SU-DHL-6 (cell line): ENCODE data around the gene NRSN2.

Experiments used
- H2AFZ ChIP-seq: fragments of 200-600 bp; sonication (generic); 2 replicates; pipeline ENCODE4 v1.6.1; 2014; ENCODE audit warnings: low read depth, mild to moderate bottlenecking, moderate library complexity, mixed read lengths, antibody characterized with exemption, low read length; ENCODE audit not compliant: severe bottlenecking
- H3F3A ChIP-seq: fragments of 200-600 bp; shearing (Covaris generic); 2 replicates; pipeline ENCODE4 v1.6.0; 2016; ENCODE audit warnings: antibody characterized with exemption, mild to moderate bottlenecking; ENCODE audit not compliant: insufficient read depth
- H3K27ac ChIP-seq: fragments of 200-600 bp; sonication (generic); 2 replicates; pipeline ENCODE4 v1.5.1; 2016; ENCODE audit warnings: low read depth, mild to moderate bottlenecking, low read length, moderate library complexity, mixed read lengths
- H3K27me3 ChIP-seq: fragments of 200-600 bp; sonication (generic), shearing (Covaris generic); 2 replicates; pipeline ENCODE4 v1.6.0; 2014; ENCODE audit warnings: mild to moderate bottlenecking, low read length
- H3K36me3 ChIP-seq: fragments of 200-600 bp; sonication (generic); 2 replicates; pipeline ENCODE4 v1.6.1; 2014; ENCODE audit warnings: mild to moderate bottlenecking, low read length, mixed read lengths
- H3K4me2 ChIP-seq: fragments of 300-600, 200-600 bp; shearing (Covaris generic), sonication (generic); 2 replicates; pipeline ENCODE4 v1.6.0; 2014; ENCODE audit warnings: low read length, low read depth, mild to moderate bottlenecking; ENCODE audit not compliant: poor library complexity, severe bottlenecking
- H3K4me3 ChIP-seq: fragments of 200-600 bp; sonication (generic); 2 replicates; pipeline ENCODE4 v1.5.1; 2014; ENCODE audit warnings: antibody characterized with exemption, low read length, mild to moderate bottlenecking, mixed read lengths; ENCODE audit not compliant: insufficient read depth, poor library complexity, severe bottlenecking
- H3K79me2 ChIP-seq: fragments of 200-600 bp; sonication (generic); 2 replicates; pipeline ENCODE4 v1.6.1; 2014; ENCODE audit warnings: mild to moderate bottlenecking, low read length, moderate library complexity; ENCODE audit not compliant: insufficient read depth
- H3K9ac ChIP-seq: fragments of 200-600 bp; sonication (generic); 2 replicates; pipeline ENCODE4 v1.7.0; 2014; ENCODE audit warnings: mild to moderate bottlenecking, low read length
- H3K9me2 ChIP-seq: fragments of 200-600 bp; sonication (generic); replicated peaks from 2 replicates; pipeline ENCODE4 v1.6.1; 2014; ENCODE audit warnings: low read length; ENCODE audit not compliant: insufficient read depth
- H3K9me3 ChIP-seq: fragments of 200-600 bp; sonication (generic); 2 replicates; pipeline ENCODE4 v1.6.1; 2014; ENCODE audit warnings: low read length, mixed read lengths; ENCODE audit not compliant: insufficient read depth
- H4K20me1 ChIP-seq: fragments of 200-600 bp; sonication (generic); 2 replicates; pipeline ENCODE4 v1.6.1; 2014; ENCODE audit warnings: low read depth, mild to moderate bottlenecking, antibody characterized with exemption, low read length, moderate library complexity, mixed read lengths
- CTCF ChIP-seq: fragments of 200-600 bp; sonication (generic); IDR thresholded peaks from one replicate; pipeline ENCODE4 v1.5.1; 2017; ENCODE audit warnings: antibody characterized with exemption, mild to moderate bottlenecking, low read length, moderate library complexity; ENCODE audit not compliant: insufficient read depth, poor library complexity, severe bottlenecking
- EZH2phosphoT487 ChIP-seq: fragments of 200-600 bp; sonication (generic), shearing (Covaris generic); conservative IDR thresholded peaks from 2 replicates; pipeline ENCODE4 v1.6.1; 2018; ENCODE audit warnings: mild to moderate bottlenecking, antibody characterized with exemption, low read length, moderate library complexity, mixed read lengths

Gene NRSN2

DNA sequence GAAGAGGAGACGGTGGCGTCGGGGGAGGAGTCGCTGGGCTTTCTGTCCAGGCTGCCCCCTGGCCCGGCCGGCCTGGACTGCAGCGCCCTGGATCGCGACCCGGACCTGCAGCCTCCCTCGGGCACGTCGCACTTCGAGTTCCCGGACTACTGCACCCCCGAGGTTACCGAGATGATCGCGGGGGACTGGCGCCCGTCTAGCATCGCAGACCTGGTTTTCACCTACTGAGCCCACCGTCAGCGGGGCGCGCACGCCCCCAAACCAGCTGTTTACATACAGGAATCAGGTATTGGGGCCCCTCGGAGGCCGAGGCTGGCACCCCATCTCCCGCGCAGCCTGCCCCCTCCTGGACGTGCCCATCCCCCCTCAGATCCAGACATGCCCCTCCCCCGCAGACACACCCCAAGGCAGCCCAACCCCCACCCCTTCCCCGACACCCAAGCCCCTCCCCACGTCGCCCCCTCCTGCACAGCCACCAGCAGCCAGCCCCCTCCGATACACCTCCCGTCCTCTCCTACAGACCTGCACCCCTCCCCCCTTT lies 20.2 kb upstream of the NRSN2 start:
- H3F3A ChIP-seq: peaks cover 22% of the 10 kb centered on the region
- no peak overlapping the region for H2AFZ ChIP-seq
- H3K4me3 ChIP-seq: peak overlapping the region; percentile 84
- H3K79me2 ChIP-seq: peaks cover 11% of the 10 kb centered on the region; the same call in 1 of the 2 replicates
- H3K9me2 ChIP-seq: no peaks in the 10 kb centered on the region
- peak overlapping the region; percentile 85 for H3K9ac ChIP-seq
- H3K27me3 ChIP-seq: no peaks in the 10 kb centered on the region
- peak overlapping the region; percentile 89 for H3K27ac ChIP-seq
- TF ChIP-seq CTCF (no peak), EZH2phosphoT487 (no peak)
- H4K20me1 ChIP-seq: no peaks in the 10 kb centered on the region
- H3K36me3 ChIP-seq: no peaks in the 10 kb centered on the region
- peak overlapping the region; percentile 92 for H3K4me2 ChIP-seq
- no peaks in the 10 kb centered on the region for H3K9me3 ChIP-seq

DNA sequence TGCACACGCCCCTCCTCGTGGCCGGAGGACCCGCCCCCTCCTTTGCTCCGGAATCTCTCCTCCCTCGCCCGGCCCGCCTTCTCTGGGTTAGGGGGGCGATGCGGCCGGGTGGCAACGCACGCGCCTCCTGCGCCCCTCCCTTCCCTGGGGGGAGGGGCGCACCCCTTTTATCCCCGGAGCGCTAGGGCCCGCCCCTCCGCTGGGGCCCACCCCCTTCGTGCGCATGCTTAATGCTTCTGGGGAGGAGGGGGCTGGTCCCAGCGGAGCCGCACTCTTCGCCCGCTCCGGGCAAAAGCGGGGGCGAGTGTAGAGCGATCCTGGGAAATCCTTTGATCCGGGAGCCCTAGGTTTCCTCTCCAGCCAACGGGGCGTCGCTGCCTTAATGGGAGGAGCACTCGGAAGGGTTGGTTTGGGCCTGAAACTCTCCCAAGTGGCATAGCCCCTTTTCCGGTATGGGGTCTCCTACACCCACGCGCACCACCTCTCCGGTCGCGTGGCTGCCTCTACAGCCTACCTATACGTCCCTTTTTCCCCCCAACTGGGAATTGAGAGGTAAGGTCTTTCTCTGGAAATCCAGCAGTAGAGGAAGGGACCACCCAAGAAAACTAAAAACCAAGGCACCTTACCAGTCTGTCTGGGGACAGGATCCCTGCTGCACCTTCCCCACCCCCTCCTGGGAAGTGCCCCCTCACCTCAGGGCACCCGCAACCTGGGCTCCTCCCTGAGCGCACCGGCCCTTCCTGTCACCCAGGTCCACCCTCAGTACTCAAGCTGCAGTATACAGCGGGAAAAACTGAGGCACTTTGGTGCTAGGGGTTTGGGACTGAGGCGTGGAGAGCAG lies 19.5 kb upstream of the NRSN2 start:
- Histone ChIP-seq H3K27ac (peak overlapping the region; percentile 89), H3K9me3 (no peaks in the 10 kb centered on the region), H3K4me3 (peak overlapping the region; percentile 84), H4K20me1 (no peaks in the 10 kb centered on the region), H3K79me2 (peaks cover 11% of the 10 kb centered on the region; the same call in 1 of the 2 replicates), H3K27me3 (no peaks in the 10 kb centered on the region), H3K4me2 (peak overlapping the region; percentile 92), H3K36me3 (no peaks in the 10 kb centered on the region), H3K9ac (peak overlapping the region; percentile 85), H3K9me2 (no peaks in the 10 kb centered on the region), H3F3A (peaks cover 22% of the 10 kb centered on the region), H2AFZ (peak overlapping the region; percentile 22)
- TF ChIP-seq EZH2phosphoT487: no peak
- no peak for TF ChIP-seq CTCF

DNA sequence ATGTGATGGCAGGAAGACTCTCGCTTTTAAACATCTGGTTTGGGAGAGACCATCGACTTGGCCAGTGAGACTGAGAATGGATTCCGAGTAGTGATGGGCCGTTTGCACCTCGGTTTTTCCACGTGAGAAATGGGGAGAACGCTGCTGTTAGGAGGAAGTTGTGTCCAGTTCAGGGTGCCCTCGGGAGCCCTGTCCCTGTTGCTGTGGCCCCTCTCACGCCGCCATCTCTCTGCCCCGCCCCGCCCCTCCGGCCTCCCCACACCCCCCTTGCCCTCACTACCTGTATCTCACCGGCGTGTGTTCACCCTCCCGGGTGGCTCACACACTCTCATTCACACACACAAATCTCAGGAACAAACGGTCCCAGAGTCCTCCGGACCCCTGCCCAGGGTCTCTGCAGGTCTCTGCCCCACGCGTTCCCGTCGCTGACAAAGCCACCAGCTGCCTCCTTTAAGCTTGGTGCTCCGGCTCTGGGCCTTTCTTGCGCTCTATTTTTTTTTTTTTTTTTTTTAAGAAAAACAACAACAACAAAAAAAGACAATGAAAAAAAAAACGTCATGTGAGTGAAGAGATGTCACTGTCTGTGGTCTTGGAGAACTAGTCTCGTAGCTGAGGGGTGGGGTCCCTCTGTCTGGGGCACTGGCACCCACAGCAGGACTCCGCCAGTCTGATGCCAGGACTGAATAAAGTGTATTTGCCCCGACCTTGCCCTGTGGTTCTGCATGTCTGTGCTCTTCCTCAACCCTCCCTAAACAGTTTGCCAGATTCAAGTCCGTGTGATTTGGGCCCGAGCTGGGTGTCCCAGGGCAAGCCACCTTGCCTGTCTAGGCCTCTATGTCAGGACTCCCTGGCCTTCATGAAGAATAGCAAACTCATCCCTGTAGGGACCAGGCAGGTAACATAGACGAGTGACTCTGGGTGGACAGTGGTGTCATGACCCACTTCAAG lies 18.6 kb upstream of the NRSN2 start:
- TF ChIP-seq CTCF: no peak
- no peak for TF ChIP-seq EZH2phosphoT487
- Histone ChIP-seq H3K4me2 (peak overlapping the region; percentile 92), H3F3A (peaks cover 22% of the 10 kb centered on the region), H3K9ac (peak overlapping the region; percentile 85), H3K79me2 (peaks cover 11% of the 10 kb centered on the region; the same call in 1 of the 2 replicates), H3K4me3 (peak overlapping the region; percentile 84), H2AFZ (no peak overlapping the region), H3K9me2 (no peaks in the 10 kb centered on the region), H4K20me1 (no peaks in the 10 kb centered on the region), H3K9me3 (no peaks in the 10 kb centered on the region), H3K27me3 (no peaks in the 10 kb centered on the region), H3K27ac (peak overlapping the region; percentile 89), H3K36me3 (no peaks in the 10 kb centered on the region)
